ENCODE data around the gene PCDHB11. TPM values are rescaled to one million over a fixed set of nuclear protein-coding genes. Genes with fewer than 3 reads are reported as not detected.
"Not testable (repeated sequence)": the region's sequence is repeated elsewhere in the genome, so short reads cannot be mapped to it uniquely, and the experiment has no call there.

The PCDHB11 gene
- total RNA-seq, 1 donor from 2014 or later = not detected

GRCh38 chr5:141177577-141178191 lies 21.7 kb upstream of the PCDHB11 start, which contains the start of gene PCDHB8:
TSS of gene PCDHB8 (plus strand) at chr5:141177790. CDS start at chr5:141178035, 245 bp downstream.
- DNase-seq; H3K36me3 Mint-ChIP-seq (ENCODE audit: low read depth); intact Hi-C loops (cut with micrococcal nuclease); H3K27ac Mint-ChIP-seq; H3K4me3 Mint-ChIP-seq; H3K4me1 Mint-ChIP-seq; H3K27me3 Mint-ChIP-seq: not testable (repeated sequence)
- peaks cover 10% of the 10 kb centered on the region for H3K9me3 Mint-ChIP-seq

- peaks cover 15% of the 10 kb centered on the region for H3K9me3 Mint-ChIP-seq
- H3K27ac Mint-ChIP-seq; H3K27me3 Mint-ChIP-seq; intact Hi-C loops (cut with micrococcal nuclease); H3K36me3 Mint-ChIP-seq (ENCODE audit: low read depth); H3K4me1 Mint-ChIP-seq; DNase-seq; H3K4me3 Mint-ChIP-seq: not testable (repeated sequence)
These were observed 20.1 kb upstream of the PCDHB11 start for GRCh38 chr5:141179371-141179770.

DNA sequence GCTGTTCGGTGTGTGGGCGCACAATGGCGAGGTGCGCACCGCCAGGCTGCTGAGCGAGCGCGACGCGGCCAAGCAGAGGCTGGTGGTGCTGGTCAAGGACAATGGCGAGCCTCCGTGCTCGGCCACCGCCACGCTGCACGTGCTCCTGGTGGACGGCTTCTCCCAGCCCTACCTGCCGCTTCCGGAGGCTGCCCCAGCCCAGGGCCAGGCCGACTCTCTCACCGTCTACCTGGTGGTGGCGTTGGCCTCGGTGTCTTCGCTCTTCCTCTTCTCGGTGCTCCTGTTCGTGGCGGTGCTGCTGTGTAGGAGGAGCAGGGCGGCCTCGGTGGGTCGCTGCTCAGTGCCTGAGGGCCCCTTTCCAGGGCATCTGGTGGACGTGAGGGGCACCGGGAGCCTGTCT lies 19.6 kb upstream of the PCDHB11 start:
- not testable (repeated sequence) for H3K27me3 Mint-ChIP-seq, H3K4me1 Mint-ChIP-seq

GRCh38 chr5:141180313-141180712 lies 19.1 kb upstream of the PCDHB11 start:
- no peaks in the 10 kb centered on the region for H3K4me1 Mint-ChIP-seq
- H3K9me3 Mint-ChIP-seq = peaks cover 19% of the 10 kb centered on the region
- H3K36me3 Mint-ChIP-seq (ENCODE audit: low read depth) = peaks cover 3% of the 10 kb centered on the region
- no peak overlapping the region for H3K27ac Mint-ChIP-seq
- intact Hi-C loops (cut with micrococcal nuclease) = no loop called here
- H3K4me3 Mint-ChIP-seq = no peak overlapping the region
- DNase-seq = no peak
- H3K27me3 Mint-ChIP-seq = no peaks in the 10 kb centered on the region

More for the DNA sequence above, 19.6 kb upstream of the PCDHB11 start:
- H3K27ac Mint-ChIP-seq; H3K4me3 Mint-ChIP-seq; H3K36me3 Mint-ChIP-seq (ENCODE audit: low read depth); intact Hi-C loops (cut with micrococcal nuclease); DNase-seq: not testable (repeated sequence)
- H3K9me3 Mint-ChIP-seq = peaks cover 15% of the 10 kb centered on the region

GRCh38 chr5:141182248-141182647 lies 17.2 kb upstream of the PCDHB11 start, which contains the start of gene PCDHB16:
TSS of gene PCDHB16 (plus strand) at chr5:141182387. CDS start at chr5:141182560, 173 bp downstream.
- Mint-ChIP-seq H3K9me3 (peaks cover 23% of the 10 kb centered on the region), H3K4me1 (no peaks in the 10 kb centered on the region), H3K36me3 (ENCODE audit: low read depth) (peaks cover 3% of the 10 kb centered on the region), H3K27ac (no peak within 1 kb of the TSS), H3K4me3 (no peak within 1 kb of the TSS), H3K27me3 (no peaks in the 10 kb centered on the region)
- no peak for DNase-seq
- intact Hi-C loops (cut with micrococcal nuclease) = no loop called here

GRCh38 chr5:141184117-141184855 lies 15.1 kb upstream of the PCDHB11 start:
- H3K4me3 Mint-ChIP-seq; H3K27ac Mint-ChIP-seq; DNase-seq; H3K27me3 Mint-ChIP-seq; H3K36me3 Mint-ChIP-seq (ENCODE audit: low read depth); H3K4me1 Mint-ChIP-seq; intact Hi-C loops (cut with micrococcal nuclease): not testable (repeated sequence)
- peaks cover 31% of the 10 kb centered on the region for H3K9me3 Mint-ChIP-seq

GRCh38 chr5:141186897-141187512 lies 12.4 kb upstream of the PCDHB11 start, which contains the start of gene PCDHB9:
TSS of gene PCDHB9 (plus strand) at chr5:141187161. CDS start at chr5:141187319, 158 bp downstream.
- Mint-ChIP-seq H3K4me3 (peak within 1 kb of the TSS; percentile 8), H3K36me3 (ENCODE audit: low read depth) (peaks cover 7% of the 10 kb centered on the region), H3K9me3 (peaks cover 32% of the 10 kb centered on the region), H3K4me1 (no peaks in the 10 kb centered on the region), H3K27me3 (peaks cover 2% of the 10 kb centered on the region), H3K27ac (no peak within 1 kb of the TSS)
- DNase-seq = peak; percentile 63
- intact Hi-C loops (cut with micrococcal nuclease) = no loop called here

- H3K4me3 Mint-ChIP-seq; H3K4me1 Mint-ChIP-seq; H3K27ac Mint-ChIP-seq; intact Hi-C loops (cut with micrococcal nuclease); H3K36me3 Mint-ChIP-seq (ENCODE audit: low read depth); DNase-seq; H3K27me3 Mint-ChIP-seq: not testable (repeated sequence)
- peaks cover 24% of the 10 kb centered on the region for H3K9me3 Mint-ChIP-seq
These were observed 10.7 kb upstream of the PCDHB11 start for GRCh38 chr5:141188682-141189081.

- DNase-seq; H3K36me3 Mint-ChIP-seq (ENCODE audit: low read depth); H3K4me1 Mint-ChIP-seq; intact Hi-C loops (cut with micrococcal nuclease); H3K27me3 Mint-ChIP-seq; H3K27ac Mint-ChIP-seq; H3K4me3 Mint-ChIP-seq: not testable (repeated sequence)
- peaks cover 23% of the 10 kb centered on the region for H3K9me3 Mint-ChIP-seq
These were observed 10.3 kb upstream of the PCDHB11 start for GRCh38 chr5:141189131-141189530.

DNA sequence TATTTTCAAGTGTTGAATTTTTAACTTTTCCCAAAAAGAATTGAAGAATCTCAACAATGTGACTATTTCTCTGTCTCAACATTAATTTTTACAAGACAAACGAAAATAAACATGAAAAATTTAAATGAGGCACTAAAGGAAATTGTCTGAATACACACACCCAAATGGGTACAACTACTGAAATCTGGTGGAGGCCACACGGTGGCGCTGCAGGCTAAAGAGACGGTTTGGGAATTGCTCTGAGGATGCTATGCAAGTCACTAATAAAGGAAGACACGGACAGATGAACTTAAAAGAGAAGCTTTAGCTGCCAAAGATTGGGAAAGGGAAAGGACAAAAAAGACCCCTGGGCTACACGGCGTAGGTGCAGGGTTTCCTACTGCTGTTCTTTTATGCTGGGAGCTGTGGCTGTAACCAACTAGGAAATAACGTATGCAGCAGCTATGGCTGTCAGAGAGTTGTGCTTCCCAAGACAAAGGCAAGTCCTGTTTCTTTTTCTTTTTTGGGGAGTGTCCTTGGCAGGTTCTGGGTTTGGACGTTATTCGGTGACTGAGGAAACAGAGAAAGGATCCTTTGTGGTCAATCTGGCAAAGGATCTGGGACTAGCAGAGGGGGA lies 7.2 kb upstream of the PCDHB11 start, which contains the start of gene PCDHB10:
PCDHB10 (plus strand) TSS at position 244 of the 616 bp plus-strand sequence; CDS start at position 444, 200 bp downstream.
- H3K27me3 Mint-ChIP-seq = peaks cover 2% of the 10 kb centered on the region
- H3K4me1 Mint-ChIP-seq = no peaks in the 10 kb centered on the region
- intact Hi-C loops (cut with micrococcal nuclease) = loop anchor here (10.0 kb wide), 1 partner anchor 363 kb away; no protein-coding TSS in a partner anchor
- no peak within 1 kb of the TSS for H3K4me3 Mint-ChIP-seq
- peaks cover 22% of the 10 kb centered on the region for H3K9me3 Mint-ChIP-seq
- H3K27ac Mint-ChIP-seq = no peak within 1 kb of the TSS
- peak; percentile 73 for DNase-seq
- peaks cover 4% of the 10 kb centered on the region for H3K36me3 Mint-ChIP-seq (ENCODE audit: low read depth)

GRCh38 chr5:141194332-141194731 lies 5.1 kb upstream of the PCDHB11 start:
- H3K27me3 Mint-ChIP-seq; H3K27ac Mint-ChIP-seq; DNase-seq; H3K4me3 Mint-ChIP-seq; H3K4me1 Mint-ChIP-seq; H3K36me3 Mint-ChIP-seq (ENCODE audit: low read depth): not testable (repeated sequence)
- intact Hi-C loops (cut with micrococcal nuclease) = loop anchor here (10.0 kb wide), 1 partner anchor 360 kb away; no protein-coding TSS in a partner anchor
- H3K9me3 Mint-ChIP-seq = peaks cover 21% of the 10 kb centered on the region

- DNase-seq = no peak
- Mint-ChIP-seq H3K27ac (no peak overlapping the region), H3K27me3 (peaks cover 2% of the 10 kb centered on the region), H3K36me3 (ENCODE audit: low read depth) (no peaks in the 10 kb centered on the region), H3K4me3 (no peak overlapping the region), H3K4me1 (no peaks in the 10 kb centered on the region), H3K9me3 (peaks cover 23% of the 10 kb centered on the region)
- intact Hi-C loops (cut with micrococcal nuclease) = loop anchor here (10.0 kb wide), 1 partner anchor 358 kb away; no protein-coding TSS in a partner anchor
These were observed 3.1 kb upstream of the PCDHB11 start for GRCh38 chr5:141196363-141196762.

DNA sequence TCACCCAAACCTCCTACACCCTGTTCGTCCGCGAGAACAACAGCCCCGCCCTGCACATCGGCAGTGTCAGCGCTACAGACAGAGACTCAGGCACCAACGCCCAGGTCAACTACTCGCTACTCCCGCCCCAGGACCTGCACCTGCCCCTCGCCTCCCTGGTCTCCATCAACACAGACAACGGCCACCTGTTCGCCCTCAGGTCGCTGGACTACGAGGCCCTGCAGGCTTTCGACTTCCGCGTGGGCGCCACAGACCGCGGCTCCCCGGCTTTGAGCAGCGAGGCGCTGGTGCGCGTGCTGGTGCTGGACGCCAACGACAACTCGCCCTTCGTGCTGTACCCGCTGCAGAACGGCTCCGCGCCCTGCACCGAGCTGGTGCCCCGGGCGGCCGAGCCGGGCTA lies 1.7 kb downstream of the PCDHB11 start:
- H3K36me3 Mint-ChIP-seq (ENCODE audit: low read depth); H3K4me1 Mint-ChIP-seq; intact Hi-C loops (cut with micrococcal nuclease); DNase-seq; H3K27me3 Mint-ChIP-seq; H3K4me3 Mint-ChIP-seq; H3K27ac Mint-ChIP-seq: not testable (repeated sequence)
- H3K9me3 Mint-ChIP-seq = peaks cover 22% of the 10 kb centered on the region

All from activated CD4-positive, alpha-beta T cell treated with anti-CD3 and anti-CD28 coated beads, Interleukin-2, amount 10 ng/mL, durations not matched to agents 24 days and 14 days (primary cell).